Measurements from ENCODE around the gene YWHAQ.

DNA sequence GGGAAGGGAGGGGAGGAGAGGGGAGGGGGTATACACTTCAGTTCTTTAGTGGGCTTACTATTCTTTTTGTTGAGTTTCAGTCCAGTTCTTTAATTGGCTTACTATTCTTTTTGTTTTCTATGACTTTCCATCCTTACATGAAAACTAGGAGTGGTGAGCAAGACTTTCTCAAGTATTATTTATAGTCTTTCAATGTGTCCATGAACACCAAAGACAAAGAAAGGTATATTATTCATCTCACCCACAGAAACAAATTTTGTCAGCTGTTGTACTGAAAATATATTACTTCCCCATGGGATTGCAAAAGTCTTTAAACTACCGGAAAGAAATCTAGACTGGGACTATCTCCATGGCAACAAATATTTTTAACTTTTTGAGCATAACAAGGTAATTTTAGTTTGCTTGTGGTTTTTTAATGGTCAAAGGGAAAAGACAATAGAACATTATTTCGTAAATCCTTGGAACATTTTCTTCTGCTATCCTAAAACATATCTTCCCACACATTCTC is 92.7 kb downstream of the YWHAQ start:
- TF ChIP-seq POLR2A (IDR thresholded peaks at IDR 0.05; ENCODE audit: low read depth, low read length) (no peak), TAF1 (IDR thresholded peaks at IDR 0.05; ENCODE audit: borderline replicate concordance, low read depth, low read length) (no peak), POLR2AphosphoS5 (IDR thresholded peaks at IDR 0.05; ENCODE audit: low read depth, low read length) (no peak)

Measured in GM12892 (cell line).